ENCODE results near the gene KRTAP5-4.
A peak's percentile ranks its signal among the peaks of the same experiment; 100 is the strongest.

DNA sequence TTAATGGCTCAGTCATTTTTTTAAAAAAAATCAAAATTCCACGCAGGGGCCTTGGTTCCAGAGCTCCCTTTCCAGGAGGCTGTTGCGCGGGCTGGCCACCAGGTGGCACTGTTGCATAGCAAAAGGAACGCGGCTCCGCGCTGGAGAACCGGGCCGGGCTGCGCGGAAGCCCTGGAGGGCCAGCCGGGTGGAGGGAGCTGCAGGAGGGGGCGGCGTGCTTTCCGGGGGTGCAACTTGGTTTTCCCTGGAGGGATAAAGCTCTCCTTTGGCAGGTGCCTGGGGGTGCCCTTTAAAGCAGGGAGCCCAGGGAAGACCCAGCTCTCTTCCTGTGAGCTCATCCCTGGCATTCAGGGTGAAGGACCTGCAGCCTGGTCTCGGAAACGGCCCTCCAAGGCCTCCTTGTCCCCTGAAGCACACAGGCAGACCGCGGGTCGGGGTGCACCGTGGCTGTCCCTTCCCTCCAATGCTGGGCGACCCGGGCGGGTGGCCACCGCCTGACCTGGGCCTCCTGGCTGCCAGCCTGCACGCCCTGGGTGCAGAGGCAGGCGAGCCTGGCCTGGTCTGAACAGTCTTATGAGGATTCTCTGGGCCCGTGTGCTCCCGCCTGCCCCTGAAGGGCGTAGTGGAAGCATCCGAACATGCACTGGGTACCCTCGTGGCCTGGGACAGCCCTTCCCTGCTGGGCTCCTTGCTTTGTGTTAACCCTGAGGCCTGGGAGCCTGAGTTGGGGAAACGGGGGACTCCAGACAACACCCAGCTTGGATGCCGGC is 31.0 kb upstream of the KRTAP5-4 start:
- no peak for TF ChIP-seq POLR2A (IDR thresholded peaks at IDR 0.05)
- TF ChIP-seq, protein P1, sequence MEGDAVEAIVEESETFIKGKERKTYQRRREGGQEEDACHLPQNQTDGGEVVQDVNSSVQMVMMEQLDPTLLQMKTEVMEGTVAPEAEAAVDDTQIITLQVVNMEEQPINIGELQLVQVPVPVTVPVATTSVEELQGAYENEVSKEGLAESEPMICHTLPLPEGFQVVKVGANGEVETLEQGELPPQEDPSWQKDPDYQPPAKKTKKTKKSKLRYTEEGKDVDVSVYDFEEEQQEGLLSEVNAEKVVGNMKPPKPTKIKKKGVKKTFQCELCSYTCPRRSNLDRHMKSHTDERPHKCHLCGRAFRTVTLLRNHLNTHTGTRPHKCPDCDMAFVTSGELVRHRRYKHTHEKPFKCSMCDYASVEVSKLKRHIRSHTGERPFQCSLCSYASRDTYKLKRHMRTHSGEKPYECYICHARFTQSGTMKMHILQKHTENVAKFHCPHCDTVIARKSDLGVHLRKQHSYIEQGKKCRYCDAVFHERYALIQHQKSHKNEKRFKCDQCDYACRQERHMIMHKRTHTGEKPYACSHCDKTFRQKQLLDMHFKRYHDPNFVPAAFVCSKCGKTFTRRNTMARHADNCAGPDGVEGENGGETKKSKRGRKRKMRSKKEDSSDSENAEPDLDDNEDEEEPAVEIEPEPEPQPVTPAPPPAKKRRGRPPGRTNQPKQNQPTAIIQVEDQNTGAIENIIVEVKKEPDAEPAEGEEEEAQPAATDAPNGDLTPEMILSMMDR (IDR thresholded peaks at IDR 0.05): peak; percentile 93 to 99 (median 98)
